H1 (cell line): ENCODE data around the gene TMEM38A. TPM values are rescaled to one million over a fixed set of nuclear protein-coding genes. Genes with fewer than 3 reads are reported as not detected.

Experiments
- CHD7 ChIP-seq: fragments of 300-600 bp; sonication (generic); IDR thresholded peaks from 2 replicates; pipeline ENCODE4 v1.7.1; 2012; ENCODE audit warnings: low read length, moderate library complexity, mild to moderate bottlenecking, inconsistent platforms; ENCODE audit not compliant: insufficient replicate concordance
- EGR1 ChIP-seq: IDR thresholded peaks from 2 replicates; pipeline ENCODE4 v1.6.1; 2011; ENCODE audit warnings: low read depth, low read length, borderline replicate concordance
- POLR2AphosphoS5 ChIP-seq: IDR thresholded peaks from 2 replicates; pipeline ENCODE4 v1.6.1; 2011; ENCODE audit warnings: low read depth, low read length
- POU5F1 ChIP-seq: IDR thresholded peaks from 2 replicates; pipeline ENCODE4 v1.6.1; 2011; ENCODE audit warnings: low read depth, mild to moderate bottlenecking, low read length, moderate library complexity
- SUZ12 ChIP-seq: fragments of 200-600 bp; sonication (generic); IDR thresholded peaks from 2 replicates; pipeline ENCODE4 v1.6.1; 2012; ENCODE audit warnings: mild to moderate bottlenecking, inconsistent platforms, low read length, moderate library complexity, mixed read lengths
- TAF7 ChIP-seq: optimal IDR thresholded peaks from 2 replicates; pipeline ENCODE3; 2011; ENCODE audit warnings: low read depth, mild to moderate bottlenecking, inconsistent platforms, low read length, moderate library complexity, borderline replicate concordance
- TBP ChIP-seq: IDR thresholded peaks from 2 replicates; pipeline ENCODE4 v1.6.1; 2011; ENCODE audit warnings: low read depth, low read length, improper control_type of control experiment
- polyA plus RNA-seq, 7 experiments: library from polyadenylated mRNA; depleted of rRNA in 3 of 7; stranded (reverse) in 5 of 7; unstranded in 2 of 7; fragments of >200 nt in 5 of 7; fragments of 200-250 nt in 2 of 7; gene quantifications; 1 replicate in 5 of 7; 2 replicates in 1 of 7; 4 replicates in 1 of 7; pipeline versions ENCODE4 v1.2.1 to v1.2.3, GENCODE V29; 2011 to 2013; ENCODE audit warnings: missing spikeins in 2 of 7, mixed read lengths in 2 of 7
- total RNA-seq: library from RNA; stranded (reverse); fragmentation: NEBNext Ultra II Directional; extraction: Animal tissue kit (Norgen Biotek cat#: 25700); gene quantifications from 2 replicates; pipeline ENCODE4 v1.2.1, GENCODE V29; 2021

TMEM38A gene
- total and polyA plus RNA-seq, 2 of the 8 experiments (the other 6 are each of a cell fraction or from before 2014, with no cell fraction given) = 8.9 to 9.2 TPM

GRCh38 chr19:16703677-16704076 is 42.7 kb downstream of the TMEM38A start (continued):
- TF ChIP-seq CHD7 = no peak
- no peak for TF ChIP-seq EGR1
- no peak for TF ChIP-seq POU5F1
- TF ChIP-seq TBP = no peak
- no peak for TF ChIP-seq POLR2AphosphoS5
- TF ChIP-seq TAF7 = no peak
- TF ChIP-seq SUZ12 = no peak
